ENCODE measurements around the gene SBF2. TPM values are rescaled to one million over a fixed set of nuclear protein-coding genes. Genes with fewer than 3 reads are reported as not detected.

Gene SBF2
- total RNA-seq, 4 donors from 2014 or later, result 42.3 to 106 (median 45.3) TPM

GRCh38 chr11:9762531-9762930 lies 531.5 kb downstream of the SBF2 start:
- no peaks in the 10 kb centered on the region for H3K27me3 ChIP-seq
- H3K4me3 ChIP-seq, result no peak overlapping the region
- no peak overlapping the region for H3K27ac ChIP-seq
- DNase-seq (ENCODE audit: low spot score in 2 of 2), result no peak
- 88% methylated on average over 4 of the region's 4 CpGs for WGBS
- H3K4me1 ChIP-seq, result peaks cover 54% of the 10 kb centered on the region
- H3K36me3 ChIP-seq, result no peaks in the 10 kb centered on the region
- TF ChIP-seq POLR2AphosphoS5 (IDR thresholded peaks at IDR 0.05), result no peak
- TF ChIP-seq, protein P1, sequence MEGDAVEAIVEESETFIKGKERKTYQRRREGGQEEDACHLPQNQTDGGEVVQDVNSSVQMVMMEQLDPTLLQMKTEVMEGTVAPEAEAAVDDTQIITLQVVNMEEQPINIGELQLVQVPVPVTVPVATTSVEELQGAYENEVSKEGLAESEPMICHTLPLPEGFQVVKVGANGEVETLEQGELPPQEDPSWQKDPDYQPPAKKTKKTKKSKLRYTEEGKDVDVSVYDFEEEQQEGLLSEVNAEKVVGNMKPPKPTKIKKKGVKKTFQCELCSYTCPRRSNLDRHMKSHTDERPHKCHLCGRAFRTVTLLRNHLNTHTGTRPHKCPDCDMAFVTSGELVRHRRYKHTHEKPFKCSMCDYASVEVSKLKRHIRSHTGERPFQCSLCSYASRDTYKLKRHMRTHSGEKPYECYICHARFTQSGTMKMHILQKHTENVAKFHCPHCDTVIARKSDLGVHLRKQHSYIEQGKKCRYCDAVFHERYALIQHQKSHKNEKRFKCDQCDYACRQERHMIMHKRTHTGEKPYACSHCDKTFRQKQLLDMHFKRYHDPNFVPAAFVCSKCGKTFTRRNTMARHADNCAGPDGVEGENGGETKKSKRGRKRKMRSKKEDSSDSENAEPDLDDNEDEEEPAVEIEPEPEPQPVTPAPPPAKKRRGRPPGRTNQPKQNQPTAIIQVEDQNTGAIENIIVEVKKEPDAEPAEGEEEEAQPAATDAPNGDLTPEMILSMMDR (IDR thresholded peaks at IDR 0.05), result no peak
- no peak for TF ChIP-seq POLR2A (IDR thresholded peaks at IDR 0.05)
- no peak for TF ChIP-seq EP300 (IDR thresholded peaks at IDR 0.05)
- no peaks in the 10 kb centered on the region for H3K9me3 ChIP-seq

DNA sequence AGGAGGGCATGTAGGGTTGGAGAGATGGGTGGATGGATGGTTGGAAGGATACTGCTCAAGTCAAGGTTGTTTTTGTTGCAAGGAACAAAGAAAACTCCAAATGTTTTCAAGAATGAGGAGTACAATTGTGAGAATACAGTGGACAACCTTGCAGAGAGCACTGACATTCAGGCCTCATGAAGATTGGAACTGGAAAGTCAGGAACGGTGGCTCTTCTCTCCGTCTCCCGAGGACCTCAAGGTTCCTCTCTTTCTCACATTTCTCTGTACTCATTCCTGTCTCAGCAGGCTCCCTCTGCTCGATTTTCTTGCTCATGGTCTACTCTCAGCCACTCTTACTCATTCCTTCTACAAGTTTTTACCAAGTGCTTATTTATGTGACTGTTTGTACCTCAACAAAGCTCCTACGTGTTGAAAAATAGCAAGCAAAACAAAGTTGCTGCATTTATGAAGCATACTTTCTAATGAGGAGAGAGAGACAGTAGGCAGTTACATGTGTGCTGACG lies 532.5 kb downstream of the SBF2 start:
- peak overlapping the region; percentile 4 for H3K27ac ChIP-seq
- 68% methylated on average over 6 of the region's 6 CpGs for WGBS
- DNase-seq (ENCODE audit: low spot score in 2 of 2), result no peak
- TF ChIP-seq POLR2A (IDR thresholded peaks at IDR 0.05) (no peak), EP300 (IDR thresholded peaks at IDR 0.05) (no peak)
- TF ChIP-seq, protein P1 (IDR thresholded peaks at IDR 0.05), result no peak
- H3K4me1 ChIP-seq, result peaks cover 64% of the 10 kb centered on the region
- H3K27me3 ChIP-seq, result no peaks in the 10 kb centered on the region
- H3K9me3 ChIP-seq, result no peaks in the 10 kb centered on the region
- no peaks in the 10 kb centered on the region for H3K36me3 ChIP-seq
- H3K4me3 ChIP-seq, result no peak overlapping the region

DNA sequence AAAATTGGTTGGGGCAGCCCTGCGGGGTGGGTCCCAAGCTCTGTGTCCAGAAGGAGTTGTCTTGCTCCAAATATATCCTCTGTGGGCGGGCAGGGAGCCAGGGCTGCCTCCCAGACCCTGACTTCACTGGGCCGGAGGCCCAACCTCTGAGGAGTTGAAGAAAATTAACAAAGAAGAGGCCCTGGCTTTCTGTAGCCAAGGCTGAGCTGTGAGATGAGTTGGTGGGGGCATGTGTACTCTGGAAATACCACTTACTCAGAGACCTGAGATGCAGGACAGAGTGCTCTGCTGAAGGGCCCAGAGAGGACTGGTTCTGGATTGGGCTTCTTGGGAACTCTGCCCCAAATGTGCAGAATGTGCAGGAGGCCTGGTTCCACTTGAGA lies 533.8 kb downstream of the SBF2 start:
- no peak overlapping the region for H3K4me3 ChIP-seq
- no peaks in the 10 kb centered on the region for H3K27me3 ChIP-seq
- H3K4me1 ChIP-seq, result peaks cover 70% of the 10 kb centered on the region
- H3K9me3 ChIP-seq, result no peaks in the 10 kb centered on the region
- peak; percentile 93 to 95 for DNase-seq (ENCODE audit: low spot score in 2 of 2)
- H3K27ac ChIP-seq, result peak overlapping the region; percentile 97
- H3K36me3 ChIP-seq, result no peaks in the 10 kb centered on the region
- TF ChIP-seq POLR2A (IDR thresholded peaks at IDR 0.05) (peak in 1 of 2 donors; percentile 41), EP300 (IDR thresholded peaks at IDR 0.05) (no peak)
- 31% methylated on average over 3 of the region's 3 CpGs for WGBS

- TF ChIP-seq POLR2AphosphoS5 (IDR thresholded peaks at IDR 0.05), result peak; percentile 82 to 98 (median 95)
- no peak for TF ChIP-seq EP300 (IDR thresholded peaks at IDR 0.05)
- TF ChIP-seq, protein P1 (IDR thresholded peaks at IDR 0.05), result no peak
- peak in 1 of 2 donors; percentile 52 for TF ChIP-seq POLR2A (IDR thresholded peaks at IDR 0.05)
- H3K27ac ChIP-seq, result peak overlapping the region; percentile 97
- peaks cover 71% of the 10 kb centered on the region for H3K4me1 ChIP-seq
- no peaks in the 10 kb centered on the region for H3K27me3 ChIP-seq
- H3K9me3 ChIP-seq, result no peaks in the 10 kb centered on the region
- H3K36me3 ChIP-seq, result no peaks in the 10 kb centered on the region
- DNase-seq (ENCODE audit: low spot score in 2 of 2), result peak; percentile 96 to 97
- 25% methylated on average over 8 of the region's 10 CpGs for WGBS
- H3K4me3 ChIP-seq, result peak overlapping the region; percentile 76
Measured at GRCh38 chr11:9759519-9760192, 534.4 kb downstream of the SBF2 start.

- TF ChIP-seq, protein P1 (IDR thresholded peaks at IDR 0.05), result peak in 1 of 2 donors; percentile 6
- TF ChIP-seq EP300 (IDR thresholded peaks at IDR 0.05), result no peak
- TF ChIP-seq POLR2AphosphoS5 (IDR thresholded peaks at IDR 0.05), result peak in 2 of 3 donors; percentile 34 to 57
- peak in 1 of 2 donors; percentile 44 for TF ChIP-seq POLR2A (IDR thresholded peaks at IDR 0.05)
- Histone ChIP-seq H3K36me3 (no peaks in the 10 kb centered on the region), H3K4me1 (peaks cover 79% of the 10 kb centered on the region), H3K27ac (peak overlapping the region; percentile 97), H3K4me3 (peak overlapping the region; percentile 76), H3K27me3 (no peaks in the 10 kb centered on the region), H3K9me3 (no peaks in the 10 kb centered on the region)
- WGBS, result 24% methylated on average over 21 of the region's 58 CpGs
- peak; percentile 87 to 90 for DNase-seq (ENCODE audit: low spot score in 2 of 2)
Measured at GRCh38 chr11:9758637-9759518, 535.1 kb downstream of the SBF2 start.
